Tibial nerve (tissue), 4 donors: Measurements from ENCODE around the gene PIN4. TPM values are rescaled to one million over a fixed set of nuclear protein-coding genes. Genes with fewer than 3 reads are reported as not detected.
"Not testable (repeated sequence)": the region's sequence is repeated elsewhere in the genome, so short reads cannot be mapped to it uniquely, and the experiment has no call there.

Experiments used
- DNase-seq, 2 donors: peaks; one replicate each; pipeline ENCODE4 v3.0.0-alpha.2; 2019; ENCODE audit warnings: low spot score in 2 of 2
- H3K27ac ChIP-seq, 4 donors: fragments of 200-600 bp; sonication (generic) in 3 of 4; one replicate each; pipeline ENCODE4 v1.5.1; 2017 to 2019; ENCODE audit warnings: mild to moderate bottlenecking in 1 of 4
- H3K27me3 ChIP-seq, 2 donors: fragments of 200-600 bp; sonication (generic) in 1 of 2; one replicate each; pipeline versions ENCODE4 v1.5.1 to v1.6.0; 2017 to 2019
- H3K36me3 ChIP-seq, 3 donors: fragments of 200-600 bp; sonication (generic); one replicate each; pipeline ENCODE4 v1.5.1; 2018 to 2019
- H3K4me1 ChIP-seq, 4 donors: fragments of 200-600 bp; sonication (generic) in 3 of 4; one replicate each; pipeline ENCODE4 v1.5.1; 2017 to 2019
- H3K4me3 ChIP-seq, 4 donors: fragments of 200-600 bp; sonication (generic) in 3 of 4; one replicate each; pipeline ENCODE4 v1.5.1; 2017 to 2019; ENCODE audit warnings: mild to moderate bottlenecking in 1 of 4, moderate library complexity in 1 of 4
- H3K9me3 ChIP-seq, 4 donors: fragments of 200-600 bp; sonication (generic) in 3 of 4; one replicate each; pipeline ENCODE4 v1.5.1; 2017 to 2019
- EP300 ChIP-seq, 2 donors: sonication (generic); formaldehyde crosslinking; IDR thresholded peaks; one replicate each; pipeline ENCODE4 v1.6.1; 2017; ENCODE audit warnings: antibody characterized with exemption in 2 of 2, mild to moderate bottlenecking in 1 of 2
- POLR2A ChIP-seq, 2 donors: fragments of 450-650 bp; IDR thresholded peaks; one replicate each; pipeline ENCODE4 v1.6.1; 2017; ENCODE audit warnings: antibody characterized with exemption in 2 of 2, mild to moderate bottlenecking in 2 of 2, moderate library complexity in 2 of 2
- WGBS, 2 donors: methylation state at CpG; one replicate each; pipeline ENCODE4 v1.1.5; 2018; 5-methylcytosine and 5-hydroxymethylcytosine counted together
- total RNA-seq, 4 donors: library from RNA; depleted of rRNA; stranded (reverse); fragments of >200 nt; gene quantifications; one replicate each; pipeline ENCODE4 v1.1.0, GENCODE V29; 2016
- TF ChIP-seq, protein P1 (sequence below), 5 experiments: fragments of 200-600 bp in 3 of 5; fragments of 450-650 bp in 2 of 5; sonication (generic) in 3 of 5; IDR thresholded peaks; one replicate each; pipeline ENCODE4 v1.5.1; 2016 to 2019; ENCODE audit warnings: antibody characterized with exemption in 5 of 5, mild to moderate bottlenecking in 3 of 5, moderate library complexity in 2 of 5

The PIN4 gene
- total RNA-seq, 4 donors from 2014 or later, result 5.7 to 12.5 (median 8.6) TPM

DNA sequence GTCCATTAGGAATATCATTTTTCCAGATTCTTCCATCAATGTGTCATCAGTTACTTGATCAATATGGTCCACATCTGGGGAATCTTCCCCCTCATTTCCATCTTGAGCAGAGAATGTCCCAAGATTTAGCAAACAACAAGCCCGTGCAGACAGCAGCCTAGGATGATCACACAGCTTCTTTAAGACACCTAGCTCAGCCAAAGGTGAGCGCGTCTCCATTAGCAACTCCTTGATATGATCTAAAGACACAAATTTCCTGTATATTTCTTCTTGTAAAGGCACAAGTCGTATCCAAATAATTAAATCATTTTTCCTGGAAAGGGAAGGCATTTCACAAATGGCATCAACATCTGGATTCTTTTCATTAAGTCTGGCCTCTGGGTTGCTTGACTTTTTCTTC lies 25.8 kb downstream of the PIN4 start:
- no peaks in the 10 kb centered on the region for H3K36me3 ChIP-seq
- peaks cover 0 to 14% of the 10 kb centered on the region in 2 donors for H3K27me3 ChIP-seq
- H3K27ac ChIP-seq, result no peak overlapping the region
- DNase-seq, result no peak
- H3K4me3 ChIP-seq, result no peak overlapping the region
- no peaks in the 10 kb centered on the region for H3K9me3 ChIP-seq
- WGBS, 2 donors, result 74 to 79% methylated on average over 4 of the region's 4 CpGs
- TF ChIP-seq EP300 (IDR thresholded peaks at IDR 0.05), result no peak
- no peak for TF ChIP-seq POLR2A (IDR thresholded peaks at IDR 0.05)
- TF ChIP-seq, protein P1, sequence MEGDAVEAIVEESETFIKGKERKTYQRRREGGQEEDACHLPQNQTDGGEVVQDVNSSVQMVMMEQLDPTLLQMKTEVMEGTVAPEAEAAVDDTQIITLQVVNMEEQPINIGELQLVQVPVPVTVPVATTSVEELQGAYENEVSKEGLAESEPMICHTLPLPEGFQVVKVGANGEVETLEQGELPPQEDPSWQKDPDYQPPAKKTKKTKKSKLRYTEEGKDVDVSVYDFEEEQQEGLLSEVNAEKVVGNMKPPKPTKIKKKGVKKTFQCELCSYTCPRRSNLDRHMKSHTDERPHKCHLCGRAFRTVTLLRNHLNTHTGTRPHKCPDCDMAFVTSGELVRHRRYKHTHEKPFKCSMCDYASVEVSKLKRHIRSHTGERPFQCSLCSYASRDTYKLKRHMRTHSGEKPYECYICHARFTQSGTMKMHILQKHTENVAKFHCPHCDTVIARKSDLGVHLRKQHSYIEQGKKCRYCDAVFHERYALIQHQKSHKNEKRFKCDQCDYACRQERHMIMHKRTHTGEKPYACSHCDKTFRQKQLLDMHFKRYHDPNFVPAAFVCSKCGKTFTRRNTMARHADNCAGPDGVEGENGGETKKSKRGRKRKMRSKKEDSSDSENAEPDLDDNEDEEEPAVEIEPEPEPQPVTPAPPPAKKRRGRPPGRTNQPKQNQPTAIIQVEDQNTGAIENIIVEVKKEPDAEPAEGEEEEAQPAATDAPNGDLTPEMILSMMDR (IDR thresholded peaks at IDR 0.05), result no peak
- H3K4me1 ChIP-seq, result no peaks in the 10 kb centered on the region

DNA sequence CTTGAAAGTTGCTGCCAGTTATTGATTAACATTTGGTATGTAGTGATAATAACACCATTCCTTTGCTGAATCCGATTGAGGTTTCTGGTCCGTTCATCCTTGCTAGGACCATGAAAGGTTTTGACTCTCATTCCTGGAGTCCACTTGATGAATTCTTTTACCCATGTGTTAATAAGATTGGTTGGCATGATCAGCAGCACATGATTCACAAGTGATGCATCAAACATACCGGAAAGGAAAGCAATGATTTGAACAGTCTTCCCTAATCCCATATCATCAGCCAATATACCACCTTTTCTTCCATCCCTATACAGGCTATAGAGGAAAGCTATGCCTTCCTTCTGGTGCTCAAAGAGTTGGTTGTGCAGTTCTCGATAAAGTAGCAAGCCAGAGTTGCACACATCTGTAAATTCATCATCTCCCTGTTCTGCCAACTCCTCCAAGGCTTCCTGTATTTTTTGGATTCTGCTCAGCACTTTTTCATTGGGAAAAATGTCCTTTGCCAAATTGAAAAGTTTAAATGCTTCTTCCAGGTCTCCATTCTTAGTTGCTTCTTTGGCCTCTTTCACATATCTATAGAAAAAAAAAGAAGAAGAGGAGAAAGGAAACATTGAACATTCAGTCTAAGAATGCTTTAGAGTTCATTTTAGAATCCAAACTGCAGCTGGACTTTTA lies 26.7 kb downstream of the PIN4 start:
- Histone ChIP-seq H3K27me3 (peaks cover 0 to 14% of the 10 kb centered on the region in 2 donors), H3K36me3 (no peaks in the 10 kb centered on the region), H3K9me3 (no peaks in the 10 kb centered on the region), H3K27ac (no peak overlapping the region), H3K4me1 (no peaks in the 10 kb centered on the region), H3K4me3 (no peak overlapping the region)
- WGBS, 2 donors, result 59 to 68% methylated on average over 4 of the region's 4 CpGs
- no peak for TF ChIP-seq POLR2A (IDR thresholded peaks at IDR 0.05)
- no peak for DNase-seq

DNA sequence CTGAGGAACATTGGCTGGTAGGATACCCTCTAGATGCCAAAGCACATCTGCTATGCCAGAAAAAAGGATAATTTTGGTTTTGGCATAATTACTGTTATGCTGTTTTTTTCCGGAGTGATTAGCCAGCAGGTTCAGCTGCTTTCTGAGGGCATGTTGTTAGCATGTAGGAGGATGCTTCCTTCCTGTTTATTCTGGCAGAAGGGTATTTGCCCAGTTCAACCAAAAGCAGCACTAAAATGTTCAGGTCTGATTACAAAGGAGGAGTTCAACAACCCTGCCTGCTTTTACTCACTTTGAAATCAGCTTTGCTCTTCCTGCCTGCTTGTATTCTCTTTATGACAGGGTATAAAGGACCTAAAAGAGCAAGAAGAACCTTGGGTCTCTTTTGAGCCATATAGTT lies 35.4 kb downstream of the PIN4 start:
- H3K27ac ChIP-seq, result no peak overlapping the region
- H3K36me3 ChIP-seq, result no peaks in the 10 kb centered on the region
- no peaks in the 10 kb centered on the region for H3K4me1 ChIP-seq
- DNase-seq, result no peak
- H3K9me3 ChIP-seq, result no peaks in the 10 kb centered on the region
- 56 to 67% methylated on average over 1 of the region's 1 CpG for WGBS, 2 donors
- no peak overlapping the region for H3K4me3 ChIP-seq
- H3K27me3 ChIP-seq, result no peaks in the 10 kb centered on the region
- TF ChIP-seq EP300 (IDR thresholded peaks at IDR 0.05) (no peak), POLR2A (IDR thresholded peaks at IDR 0.05) (no peak)
- TF ChIP-seq, protein P1 (IDR thresholded peaks at IDR 0.05), result no peak

DNA sequence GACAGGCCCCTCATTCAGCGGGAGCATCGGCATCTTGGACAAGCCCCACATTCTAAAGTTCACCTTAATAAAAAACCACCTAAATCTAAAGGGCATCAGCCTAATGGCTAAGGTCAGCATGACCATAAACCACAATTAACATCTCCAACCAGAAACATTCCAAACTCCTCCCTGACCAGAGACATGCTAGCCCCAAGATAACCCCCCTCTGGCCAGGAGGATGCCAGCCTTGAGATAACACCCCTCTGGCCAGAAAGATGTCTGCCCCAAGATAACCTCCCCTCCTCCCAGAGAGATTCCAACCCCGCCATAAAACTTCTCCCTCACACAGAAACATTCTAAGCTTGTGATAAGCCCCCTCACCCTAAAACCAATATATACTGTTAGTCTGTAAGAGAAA lies 38.8 kb downstream of the PIN4 start:
- H3K9me3 ChIP-seq, H3K36me3 ChIP-seq, H3K27ac ChIP-seq, DNase-seq, H3K27me3 ChIP-seq, H3K4me1 ChIP-seq, H3K4me3 ChIP-seq: not testable (repeated sequence)
- 90 to 100% methylated on average over 3 of the region's 3 CpGs for WGBS, 2 donors

DNA sequence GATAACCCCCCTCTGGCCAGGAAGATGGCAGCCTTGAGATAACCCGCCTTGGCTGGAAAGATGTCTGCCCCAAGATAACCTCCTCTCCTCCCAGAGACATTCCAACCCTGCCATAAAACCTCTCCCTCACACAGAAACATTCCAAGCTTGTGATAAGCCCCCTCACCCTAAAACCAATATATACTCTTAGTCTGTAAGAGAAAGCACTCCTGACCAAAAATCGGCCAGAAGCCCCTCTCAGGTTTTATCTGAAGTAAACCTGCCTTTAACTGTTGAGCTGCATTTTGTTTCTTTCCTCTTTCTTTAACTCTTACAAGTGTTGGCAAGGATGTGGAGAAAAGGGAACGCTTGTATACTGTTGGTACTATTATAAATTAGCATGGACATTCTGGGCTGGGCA lies 48.7 kb downstream of the PIN4 start:
- no peak overlapping the region for H3K27ac ChIP-seq
- H3K36me3 ChIP-seq, result no peaks in the 10 kb centered on the region
- no peak overlapping the region for H3K4me3 ChIP-seq
- DNase-seq, result no peak
- WGBS, 2 donors, result 85 to 98% methylated on average over 3 of the region's 3 CpGs
- no peaks in the 10 kb centered on the region for H3K4me1 ChIP-seq
- TF ChIP-seq, protein P1 (IDR thresholded peaks at IDR 0.05), result no peak
- TF ChIP-seq POLR2A (IDR thresholded peaks at IDR 0.05) (no peak), EP300 (IDR thresholded peaks at IDR 0.05) (no peak)
- H3K9me3 ChIP-seq, result no peaks in the 10 kb centered on the region
- H3K27me3 ChIP-seq, result peaks cover 0 to 9% of the 10 kb centered on the region in 2 donors

DNA sequence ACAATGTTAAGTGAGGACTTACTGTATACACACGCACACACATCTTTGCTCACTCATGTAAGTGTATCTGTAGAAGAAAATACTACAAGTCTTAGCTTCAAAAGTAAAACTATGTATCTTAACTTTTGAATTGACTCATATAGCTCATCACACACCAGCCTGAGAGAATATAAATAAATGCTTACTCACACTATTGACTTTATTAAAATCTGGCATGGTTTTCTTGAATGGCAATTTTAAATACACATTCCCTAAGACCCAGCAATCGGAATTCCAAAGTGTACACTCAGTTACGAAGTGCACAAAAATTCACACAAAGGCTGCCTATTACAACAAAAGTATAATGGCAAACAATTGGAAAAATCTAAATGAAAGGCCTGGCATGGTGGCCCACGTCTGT lies 55.3 kb downstream of the PIN4 start:
- no peak overlapping the region for H3K27ac ChIP-seq
- H3K9me3 ChIP-seq, result no peaks in the 10 kb centered on the region
- H3K4me1 ChIP-seq, result peaks cover 0 to 5% (median 0%) of the 10 kb centered on the region in 4 donors
- H3K4me3 ChIP-seq, result no peak overlapping the region
- WGBS, 2 donors, result 86 to 90% methylated on average over 4 of the region's 4 CpGs
- DNase-seq, result no peak
- H3K36me3 ChIP-seq, result no peaks in the 10 kb centered on the region
- TF ChIP-seq POLR2A (IDR thresholded peaks at IDR 0.05) (no peak), EP300 (IDR thresholded peaks at IDR 0.05) (no peak)
- TF ChIP-seq, protein P1 (IDR thresholded peaks at IDR 0.05), result no peak
- H3K27me3 ChIP-seq, result no peaks in the 10 kb centered on the region
